ENCODE data around the gene ASCL3. TPM values are rescaled to one million over a fixed set of nuclear protein-coding genes. Genes with fewer than 3 reads are reported as not detected.
"Not testable (repeated sequence)": the region's sequence is repeated elsewhere in the genome, so short reads cannot be mapped to it uniquely, and the experiment has no call there.

ASCL3 gene
- total RNA-seq, 2 donors from 2014 or later, result not detected

GRCh38 chr11:8947230-8947943, 4.6 kb upstream of the ASCL3 start:
- no peak for DNase-seq
- no peaks in the 10 kb centered on the region for H3K36me3 ChIP-seq
- no peak overlapping the region for H3K4me3 ChIP-seq
- no peak for TF ChIP-seq CTCF (IDR thresholded peaks at IDR 0.05)
- H3K4me1 ChIP-seq, result no peaks in the 10 kb centered on the region
- no peaks in the 10 kb centered on the region for H3K9me3 ChIP-seq
- no peak overlapping the region for H3K27ac ChIP-seq
- H3K27me3 ChIP-seq, result no peaks in the 10 kb centered on the region
- intact Hi-C loops (cut with DNase I), result no loop called here
- no peak overlapping the region for H3K9ac ChIP-seq (ENCODE audit: low read depth in 2 of 2, low read length in 2 of 2)

GRCh38 chr11:8941341-8942103, 1.3 kb downstream of the ASCL3 start:
- Histone ChIP-seq H3K9me3 (no peaks in the 10 kb centered on the region), H3K4me3 (no peak overlapping the region), H3K9ac (ENCODE audit: low read depth in 2 of 2, low read length in 2 of 2) (no peak overlapping the region), H3K27ac (no peak overlapping the region), H3K36me3 (no peaks in the 10 kb centered on the region), H3K27me3 (no peaks in the 10 kb centered on the region), H3K4me1 (no peaks in the 10 kb centered on the region)
- intact Hi-C loops (cut with DNase I), result no loop called here
- no peak for DNase-seq
- TF ChIP-seq CTCF (IDR thresholded peaks at IDR 0.05), result no peak

GRCh38 chr11:8937659-8938058, 5.2 kb downstream of the ASCL3 start:
- no peak for TF ChIP-seq CTCF (IDR thresholded peaks at IDR 0.05)
- no peak for DNase-seq
- Histone ChIP-seq H3K9me3 (no peaks in the 10 kb centered on the region), H3K9ac (ENCODE audit: low read depth in 2 of 2, low read length in 2 of 2) (no peak overlapping the region), H3K4me3 (no peak overlapping the region), H3K27me3 (no peaks in the 10 kb centered on the region), H3K27ac (no peak overlapping the region), H3K4me1 (no peaks in the 10 kb centered on the region), H3K36me3 (no peaks in the 10 kb centered on the region)
- intact Hi-C loops (cut with DNase I), result no loop called here

- no peak for TF ChIP-seq CTCF (IDR thresholded peaks at IDR 0.05)
- no peak for DNase-seq
- intact Hi-C loops (cut with DNase I), result no loop called here
- Histone ChIP-seq H3K4me1 (no peaks in the 10 kb centered on the region), H3K9me3 (no peaks in the 10 kb centered on the region), H3K27me3 (no peaks in the 10 kb centered on the region), H3K4me3 (no peak overlapping the region), H3K9ac (ENCODE audit: low read depth in 2 of 2, low read length in 2 of 2) (no peak overlapping the region), H3K36me3 (no peaks in the 10 kb centered on the region), H3K27ac (no peak overlapping the region)
These were observed 5.7 kb downstream of the ASCL3 start for GRCh38 chr11:8937159-8937558.

GRCh38 chr11:8935789-8936188, 7.0 kb downstream of the ASCL3 start:
- DNase-seq; H3K27ac ChIP-seq; H3K9me3 ChIP-seq; H3K9ac ChIP-seq (ENCODE audit: low read depth in 2 of 2, low read length in 2 of 2); H3K4me3 ChIP-seq; H3K4me1 ChIP-seq; intact Hi-C loops (cut with DNase I); H3K36me3 ChIP-seq; H3K27me3 ChIP-seq: not testable (repeated sequence)

Data from colonic mucosa (tissue), 4 donors.